ENCODE results near the gene PLEKHA4.
"Not testable (repeated sequence)": the region's sequence is repeated elsewhere in the genome, so short reads cannot be mapped to it uniquely, and the experiment has no call there.

The PLEKHA4 gene

GRCh38 chr19:48896191-48896720 is 27.8 kb upstream of the PLEKHA4 start:
- no peak for DNase-seq (ENCODE audit: low read depth, low spot score)
- H3K9me3 ChIP-seq (ENCODE audit: low read depth, low read length): no peaks in the 10 kb centered on the region
- H3K27ac ChIP-seq: no peak overlapping the region; the same call in 1 of the 2 replicates
- TF ChIP-seq POLR2AphosphoS5 (IDR thresholded peaks at IDR 0.05; ENCODE audit: borderline replicate concordance, low read depth, low read length) (no peak), EZH2 (IDR thresholded peaks at IDR 0.05) (no peak), FOXP2 (optimal IDR thresholded peaks at IDR 0.05; ENCODE audit: control extremely low read depth, extremely low read length, insufficient read depth) (no peak)
- no peaks in the 10 kb centered on the region for H3K36me3 ChIP-seq (ENCODE audit: insufficient read depth, low read length)
- H3K9ac ChIP-seq (ENCODE audit: insufficient read length): no peak overlapping the region
- no peak overlapping the region for H3K4me3 ChIP-seq

GRCh38 chr19:48895226-48895625 is 26.8 kb upstream of the PLEKHA4 start:
- no peak for DNase-seq (ENCODE audit: low read depth, low spot score)
- no peak for TF ChIP-seq POLR2AphosphoS5 (IDR thresholded peaks at IDR 0.05; ENCODE audit: borderline replicate concordance, low read depth, low read length)
- TF ChIP-seq EZH2 (IDR thresholded peaks at IDR 0.05): no peak
- no peak for TF ChIP-seq FOXP2 (optimal IDR thresholded peaks at IDR 0.05; ENCODE audit: control extremely low read depth, extremely low read length, insufficient read depth)
- Histone ChIP-seq H3K27ac (no peak overlapping the region), H3K4me3 (no peak overlapping the region), H3K9ac (ENCODE audit: insufficient read length) (no peak overlapping the region), H3K9me3 (ENCODE audit: low read depth, low read length) (no peaks in the 10 kb centered on the region), H3K36me3 (ENCODE audit: insufficient read depth, low read length) (no peaks in the 10 kb centered on the region)

- DNase-seq (ENCODE audit: low read depth, low spot score): no peak
- H3K9ac ChIP-seq (ENCODE audit: insufficient read length): no peak overlapping the region
- TF ChIP-seq FOXP2 (optimal IDR thresholded peaks at IDR 0.05; ENCODE audit: control extremely low read depth, extremely low read length, insufficient read depth) (no peak), POLR2AphosphoS5 (IDR thresholded peaks at IDR 0.05; ENCODE audit: borderline replicate concordance, low read depth, low read length) (no peak), EZH2 (IDR thresholded peaks at IDR 0.05) (no peak)
- H3K36me3 ChIP-seq (ENCODE audit: insufficient read depth, low read length): no peaks in the 10 kb centered on the region
- no peaks in the 10 kb centered on the region for H3K9me3 ChIP-seq (ENCODE audit: low read depth, low read length)
- H3K27ac ChIP-seq: no peak overlapping the region
- H3K4me3 ChIP-seq: no peak overlapping the region
Measured at GRCh38 chr19:48890551-48890950, 22.1 kb upstream of the PLEKHA4 start.

- H3K27ac ChIP-seq; DNase-seq (ENCODE audit: low read depth, low spot score); H3K9me3 ChIP-seq (ENCODE audit: low read depth, low read length); H3K9ac ChIP-seq (ENCODE audit: insufficient read length); H3K4me3 ChIP-seq; H3K36me3 ChIP-seq (ENCODE audit: insufficient read depth, low read length): not testable (repeated sequence)
Measured at GRCh38 chr19:48889496-48889895, 21.1 kb upstream of the PLEKHA4 start.

GRCh38 chr19:48887861-48888612 is 19.6 kb upstream of the PLEKHA4 start:
- TF ChIP-seq EZH2 (IDR thresholded peaks at IDR 0.05): no peak
- TF ChIP-seq POLR2AphosphoS5 (IDR thresholded peaks at IDR 0.05; ENCODE audit: borderline replicate concordance, low read depth, low read length): no peak
- no peak for TF ChIP-seq FOXP2 (optimal IDR thresholded peaks at IDR 0.05; ENCODE audit: control extremely low read depth, extremely low read length, insufficient read depth)
- Histone ChIP-seq H3K36me3 (ENCODE audit: insufficient read depth, low read length) (no peaks in the 10 kb centered on the region), H3K9ac (ENCODE audit: insufficient read length) (no peak overlapping the region), H3K4me3 (no peak overlapping the region), H3K27ac (no peak overlapping the region), H3K9me3 (ENCODE audit: low read depth, low read length) (no peaks in the 10 kb centered on the region)
- DNase-seq (ENCODE audit: low read depth, low spot score): no peak

GRCh38 chr19:48883726-48884125 is 15.3 kb upstream of the PLEKHA4 start:
- no peak for DNase-seq (ENCODE audit: low read depth, low spot score)
- H3K4me3 ChIP-seq: no peak overlapping the region
- H3K27ac ChIP-seq: no peak overlapping the region
- H3K9me3 ChIP-seq (ENCODE audit: low read depth, low read length): no peaks in the 10 kb centered on the region
- TF ChIP-seq EZH2 (IDR thresholded peaks at IDR 0.05) (no peak), FOXP2 (optimal IDR thresholded peaks at IDR 0.05; ENCODE audit: control extremely low read depth, extremely low read length, insufficient read depth) (no peak), POLR2AphosphoS5 (IDR thresholded peaks at IDR 0.05; ENCODE audit: borderline replicate concordance, low read depth, low read length) (no peak)
- no peak overlapping the region for H3K9ac ChIP-seq (ENCODE audit: insufficient read length)
- no peaks in the 10 kb centered on the region for H3K36me3 ChIP-seq (ENCODE audit: insufficient read depth, low read length)

GRCh38 chr19:48881741-48882657 is 13.6 kb upstream of the PLEKHA4 start:
- no peak for DNase-seq (ENCODE audit: low read depth, low spot score)
- Histone ChIP-seq H3K4me3 (no peak overlapping the region), H3K9me3 (ENCODE audit: low read depth, low read length) (no peaks in the 10 kb centered on the region), H3K27ac (no peak overlapping the region), H3K9ac (ENCODE audit: insufficient read length) (no peak overlapping the region), H3K36me3 (ENCODE audit: insufficient read depth, low read length) (no peaks in the 10 kb centered on the region; the same call in 1 of the 2 replicates)
- TF ChIP-seq POLR2AphosphoS5 (IDR thresholded peaks at IDR 0.05; ENCODE audit: borderline replicate concordance, low read depth, low read length): no peak
- no peak for TF ChIP-seq EZH2 (IDR thresholded peaks at IDR 0.05)
- TF ChIP-seq FOXP2 (optimal IDR thresholded peaks at IDR 0.05; ENCODE audit: control extremely low read depth, extremely low read length, insufficient read depth): no peak

- H3K27ac ChIP-seq; H3K9me3 ChIP-seq (ENCODE audit: low read depth, low read length); H3K4me3 ChIP-seq; DNase-seq (ENCODE audit: low read depth, low spot score); H3K9ac ChIP-seq (ENCODE audit: insufficient read length): not testable (repeated sequence)
- H3K36me3 ChIP-seq (ENCODE audit: insufficient read depth, low read length): peaks cover 14% of the 10 kb centered on the region; the same call in 1 of the 2 replicates
Measured at GRCh38 chr19:48879696-48880095, 11.3 kb upstream of the PLEKHA4 start.
